Endometrial microvascular endothelial cells (primary cell): ENCODE results near the gene PIP4K2A. TPM values are rescaled to one million over a fixed set of nuclear protein-coding genes. Genes with fewer than 3 reads are reported as not detected.

ENCODE experiments used
- in situ Hi-C: cut with HindIII; loops from 2 replicates; pipeline ENCODE4 v1.10.0; 2017; ENCODE audit warnings: low sequenced_read_pairs, low pct_unique_long_range_greater_than_20kb; ENCODE audit errors: inconsistent ontology term
- total RNA-seq: library from RNA; depleted of rRNA; stranded (reverse); fragments of >200 nt; gene quantifications from one replicate; pipeline ENCODE4 v1.2.3, GENCODE V29; 2015; ENCODE audit errors: inconsistent ontology term

PIP4K2A gene
- total RNA-seq, 1 donor from 2014 or later = 12.1 TPM

DNA sequence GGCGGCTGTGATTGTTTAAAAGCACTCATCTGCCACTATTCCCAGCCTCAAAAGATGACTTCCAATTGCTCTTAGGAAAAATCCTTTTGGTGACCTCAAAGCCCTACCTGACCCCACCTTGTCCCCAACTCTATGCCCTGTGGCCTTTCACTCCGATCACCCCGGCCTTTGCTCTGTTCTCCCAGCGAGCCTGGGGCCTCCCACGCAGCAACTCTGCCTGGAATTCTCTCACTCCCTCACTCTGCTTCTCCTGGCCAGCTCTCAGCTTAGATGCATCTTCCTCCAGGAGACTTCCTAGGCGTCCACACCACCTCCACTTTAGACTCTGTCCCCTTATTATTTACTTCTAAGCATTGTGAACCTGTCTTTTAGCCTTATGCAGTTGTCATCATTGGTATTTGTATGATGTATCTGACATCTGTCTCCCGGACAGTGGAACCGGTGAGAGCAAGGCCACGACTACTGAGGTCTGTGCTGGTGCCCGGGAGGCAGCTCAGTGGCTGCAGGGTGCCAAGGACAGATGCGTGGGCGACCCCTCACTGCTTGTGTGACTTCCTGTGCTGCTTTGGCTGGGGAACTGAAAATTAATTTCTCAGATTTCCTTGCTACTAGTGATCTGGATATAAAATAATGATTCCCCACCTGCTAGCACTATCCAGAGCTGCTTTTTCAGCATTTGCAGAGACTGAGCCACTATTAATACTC lies 63.0 kb downstream of the PIP4K2A start:
- in situ Hi-C loops = no loop called here

- in situ Hi-C loops = no loop called here
These were observed 64.4 kb downstream of the PIP4K2A start for GRCh38 chr10:22649994-22650393.

DNA sequence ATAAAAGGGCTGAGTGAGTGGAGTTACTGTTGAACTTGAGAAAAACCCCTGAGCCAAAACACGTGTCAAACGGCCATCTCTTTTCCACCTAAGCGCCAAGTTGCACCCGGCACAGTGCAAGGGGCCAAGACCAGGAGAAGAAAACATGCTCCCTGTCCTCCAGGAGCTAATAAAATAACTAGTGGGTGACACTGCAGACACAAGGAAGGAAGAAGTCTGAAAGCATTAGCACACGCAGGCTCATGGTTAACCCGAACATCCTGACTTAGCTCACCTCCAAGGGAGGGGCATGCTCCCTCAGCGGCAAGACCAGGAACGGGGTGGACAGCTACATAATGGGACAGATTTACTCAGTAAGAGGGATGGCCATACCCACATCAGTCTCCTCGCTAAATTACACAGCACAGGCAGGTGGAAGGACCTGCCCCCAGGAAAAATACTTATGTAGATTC lies 65.0 kb downstream of the PIP4K2A start:
- in situ Hi-C loops = no loop called here

DNA sequence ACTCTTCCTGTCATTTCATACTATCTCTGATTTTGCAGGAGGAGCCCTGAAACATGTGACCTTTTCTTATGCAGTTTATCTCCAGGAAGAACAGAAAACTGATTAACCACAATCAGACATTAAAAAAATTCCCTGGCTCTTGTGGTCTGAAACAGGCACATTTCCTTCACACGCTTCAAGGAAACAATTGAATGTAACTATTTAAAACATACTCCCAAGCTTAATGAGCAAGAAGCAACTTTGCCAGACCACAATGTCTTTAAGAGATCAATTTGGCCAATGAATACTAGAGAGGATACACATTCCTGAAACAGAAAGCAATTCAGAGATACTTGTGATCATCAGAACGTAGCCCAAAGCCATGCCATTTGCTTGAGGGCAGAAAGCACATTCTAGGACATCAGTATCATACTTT lies 65.8 kb downstream of the PIP4K2A start:
- in situ Hi-C loops = no loop called here

DNA sequence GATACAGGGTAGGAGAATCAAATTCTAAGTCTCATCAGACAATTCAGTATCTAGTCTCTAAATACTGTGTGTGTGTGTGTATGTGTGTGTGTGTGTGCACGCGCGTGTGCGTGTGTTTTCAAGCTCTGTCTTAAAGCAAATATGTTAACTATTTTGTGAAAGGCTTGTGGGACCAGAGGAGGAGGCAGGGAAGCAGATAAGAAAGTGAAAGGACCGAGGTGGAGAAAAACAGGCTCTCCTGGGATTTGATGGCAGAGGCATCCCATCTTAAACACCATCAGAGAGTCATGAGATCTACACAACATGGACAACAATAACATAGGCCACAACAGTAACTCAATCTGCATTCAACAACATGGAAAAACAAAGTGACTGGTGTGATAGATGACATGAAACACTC lies 67.1 kb downstream of the PIP4K2A start:
- in situ Hi-C loops = no loop called here

GRCh38 chr10:22646388-22646853 lies 68.0 kb downstream of the PIP4K2A start:
- in situ Hi-C loops = no loop called here

DNA sequence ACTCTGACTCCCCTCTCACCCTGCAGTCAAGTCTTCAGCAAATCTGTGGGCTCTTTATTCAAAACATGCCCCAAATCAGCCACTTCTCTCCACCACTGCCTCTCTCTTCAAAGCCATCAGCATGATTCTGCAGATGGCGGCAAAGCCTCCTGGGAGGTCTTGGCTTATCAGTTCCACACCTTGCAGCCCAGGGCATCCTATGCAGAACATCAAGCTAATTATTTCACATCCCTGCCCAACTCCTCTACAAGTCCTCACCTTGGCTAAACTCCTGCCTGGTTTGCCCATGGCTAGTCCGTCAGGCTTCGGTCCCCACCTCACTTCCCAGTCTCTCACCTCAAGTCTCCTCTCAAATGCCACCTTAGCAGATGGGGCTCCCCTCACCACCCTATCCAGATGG lies 70.2 kb downstream of the PIP4K2A start:
- in situ Hi-C loops = no loop called here

- in situ Hi-C loops = no loop called here
These were observed 70.6 kb downstream of the PIP4K2A start for GRCh38 chr10:22643775-22644174.

DNA sequence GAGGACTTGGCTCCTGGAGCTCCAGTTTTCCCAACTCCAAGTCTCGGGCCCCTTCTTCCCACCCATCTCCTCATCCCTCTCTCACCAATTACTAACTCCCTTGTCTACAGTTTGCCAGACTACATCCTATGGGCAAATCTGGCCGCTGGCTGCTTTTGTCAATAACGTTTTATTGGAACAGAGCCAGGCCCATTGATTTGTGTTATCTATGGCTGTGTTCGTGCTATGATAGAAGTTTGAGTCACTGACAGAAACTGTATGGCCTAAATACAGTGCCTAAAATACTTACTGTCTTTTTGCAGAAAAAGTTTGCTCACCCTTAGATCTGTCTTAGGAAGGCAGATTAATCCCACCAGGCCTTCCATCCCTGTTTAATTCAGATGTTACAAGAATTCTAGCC lies 71.3 kb downstream of the PIP4K2A start:
- in situ Hi-C loops = no loop called here

- in situ Hi-C loops = no loop called here
These were observed 72.6 kb downstream of the PIP4K2A start for GRCh38 chr10:22641743-22642142.

GRCh38 chr10:22640359-22640758 lies 74.0 kb downstream of the PIP4K2A start:
- in situ Hi-C loops = no loop called here

DNA sequence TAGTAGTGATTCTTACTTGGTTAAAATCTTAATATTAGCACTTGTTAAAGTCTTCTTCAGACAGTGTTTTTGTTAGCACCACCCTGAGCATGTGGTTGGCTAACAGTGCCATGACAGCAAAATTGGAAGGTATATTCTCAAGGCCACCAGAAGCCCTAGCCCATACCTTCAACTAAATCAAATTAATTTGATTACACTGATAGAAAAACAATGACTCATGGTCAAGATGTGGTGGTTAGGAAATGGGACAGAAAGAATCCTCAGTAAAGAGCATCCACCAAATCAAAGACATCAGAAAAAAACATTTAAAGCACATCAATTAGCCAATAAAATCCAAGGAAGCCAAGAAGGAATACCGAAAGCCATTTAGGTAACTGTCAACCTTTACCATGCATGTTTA lies 75.5 kb downstream of the PIP4K2A start:
- in situ Hi-C loops = no loop called here

GRCh38 chr10:22637491-22637890 lies 76.9 kb downstream of the PIP4K2A start:
- in situ Hi-C loops = no loop called here

- in situ Hi-C loops = no loop called here
These were observed 78.7 kb downstream of the PIP4K2A start for GRCh38 chr10:22635650-22636049.

- in situ Hi-C loops = no loop called here
These were observed 79.5 kb downstream of the PIP4K2A start for GRCh38 chr10:22634606-22635459.

- in situ Hi-C loops = no loop called here
These were observed 80.3 kb downstream of the PIP4K2A start for GRCh38 chr10:22634093-22634492.

- in situ Hi-C loops = no loop called here
These were observed 80.8 kb downstream of the PIP4K2A start for GRCh38 chr10:22633528-22633927.

DNA sequence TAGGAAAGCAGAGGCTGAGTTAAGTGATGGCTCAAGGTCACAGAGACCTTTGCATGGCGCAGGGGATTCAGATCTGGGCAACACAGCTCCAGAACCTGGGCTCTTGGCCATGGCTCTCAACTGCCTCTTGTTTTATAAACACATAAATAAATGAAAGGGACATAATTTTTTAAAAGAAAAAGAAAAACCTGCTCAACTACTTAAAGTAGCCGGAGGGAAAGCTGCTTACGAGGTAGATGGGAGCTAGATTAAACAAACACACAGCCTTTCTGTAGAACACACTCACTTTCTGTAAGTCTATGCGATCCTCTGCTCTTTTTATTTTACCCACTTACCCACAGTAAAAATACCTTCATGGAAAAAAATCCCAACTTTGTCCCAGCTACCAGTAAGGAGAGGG lies 81.3 kb downstream of the PIP4K2A start:
- in situ Hi-C loops = no loop called here

GRCh38 chr10:22631646-22632278 lies 82.6 kb downstream of the PIP4K2A start:
- in situ Hi-C loops = no loop called here

DNA sequence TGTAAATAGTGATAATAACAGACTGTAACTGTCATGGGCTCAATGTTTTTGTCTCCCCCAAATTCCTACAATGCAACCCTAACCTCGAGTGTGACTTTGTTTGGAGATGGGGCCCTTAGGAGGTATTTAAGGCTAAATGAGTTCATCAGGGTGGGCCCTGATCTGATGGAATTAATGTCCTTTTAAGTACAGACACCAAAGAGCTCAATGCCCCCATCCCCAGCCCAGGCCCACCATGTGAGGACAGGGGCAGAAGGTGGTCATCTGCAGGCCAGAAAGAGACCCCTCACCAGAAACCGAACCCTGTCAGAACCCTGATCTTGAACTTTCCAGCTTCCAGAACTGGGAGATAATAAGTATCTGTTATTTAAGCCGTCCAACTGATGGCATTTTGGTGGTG lies 83.2 kb downstream of the PIP4K2A start:
- in situ Hi-C loops = no loop called here
